OCI-LY3 (cell line): Measurements from ENCODE around the gene OVOL3.

Experiments
- CTCF ChIP-seq: fragments of 200-600, 300-600 bp; sonication (generic); IDR thresholded peaks from 2 replicates; pipeline ENCODE4 v1.5.1; 2014; ENCODE audit warnings: antibody characterized with exemption, low read length, low read depth
- EZH2phosphoT487 ChIP-seq: fragments of 200-600 bp; shearing (Covaris generic); IDR thresholded peaks from 2 replicates; pipeline ENCODE4 v1.6.1; 2018; ENCODE audit warnings: antibody characterized with exemption, mixed run types, low read depth

GRCh38 chr19:36120984-36121358, 10.0 kb downstream of the OVOL3 start:
- TF ChIP-seq CTCF (no peak), EZH2phosphoT487 (no peak)
